Upper lobe of left lung (tissue), 6 donors: Measurements from ENCODE around the gene ZDHHC13. TPM values are rescaled to one million over a fixed set of nuclear protein-coding genes. Genes with fewer than 3 reads are reported as not detected.

Experiments used
- ATAC-seq, 2 donors: fragments of 200-7000 bp; cut with Tn5 transposase; one replicate each; pipeline ENCODE4 v1.9.1; 2022; ENCODE audit warnings: mild to moderate bottlenecking in 2 of 2, moderate library complexity in 2 of 2; ENCODE audit not compliant: low FRiP score in 2 of 2
- DNase-seq, 2 donors: peaks; one replicate each; pipeline ENCODE4 v3.0.0-alpha.2; 2019 to 2020
- H3K27ac ChIP-seq, 4 donors: fragments of 200-600 bp; sonication (generic); one replicate each; pipeline ENCODE4 v1.5.1; 2016 to 2019
- H3K27me3 ChIP-seq, 4 donors: fragments of 200-600 bp; sonication (generic); one replicate each; pipeline ENCODE4 v1.5.1; 2017 to 2019
- H3K36me3 ChIP-seq, 4 donors: fragments of 200-600 bp; sonication (generic); one replicate each; pipeline ENCODE4 v1.5.1; 2016 to 2019
- H3K4me1 ChIP-seq, 4 donors: fragments of 200-600 bp; sonication (generic); one replicate each; pipeline ENCODE4 v1.5.1; 2018 to 2019
- H3K4me3 ChIP-seq, 4 donors: fragments of 200-600 bp; sonication (generic); one replicate each; pipeline ENCODE4 v1.5.1; 2017 to 2019; ENCODE audit warnings: mild to moderate bottlenecking in 2 of 4, moderate library complexity in 1 of 4
- H3K9me3 ChIP-seq, 4 donors: fragments of 200-600 bp; sonication (generic); one replicate each; pipeline ENCODE4 v1.5.1; 2018 to 2019
- CTCF ChIP-seq, 6 experiments: fragments of 450-650 bp in 4 of 6; fragments of 200-600 bp in 2 of 6; sonication (generic) in 2 of 6; IDR thresholded peaks; one replicate each; pipeline ENCODE4 v1.5.1; 2016 to 2019; ENCODE audit warnings: antibody characterized with exemption in 6 of 6
- EP300 ChIP-seq, 4 donors: sonication (generic); formaldehyde crosslinking; IDR thresholded peaks; one replicate each; pipeline ENCODE4 v1.5.1; 2017; ENCODE audit warnings: antibody characterized with exemption in 4 of 4, control low read depth in 2 of 4
- POLR2A ChIP-seq, 4 donors: fragments of 450-650 bp; IDR thresholded peaks; one replicate each; pipeline ENCODE4 v1.5.1; 2016 to 2017; ENCODE audit warnings: antibody characterized with exemption in 4 of 4, mild to moderate bottlenecking in 2 of 4
- POLR2AphosphoS5 ChIP-seq, 2 donors: sonication (generic); formaldehyde crosslinking; IDR thresholded peaks; one replicate each; pipeline ENCODE4 v1.5.1; 2017; ENCODE audit warnings: antibody characterized with exemption in 2 of 2
- WGBS, 2 donors: methylation state at CpG; one replicate each; pipeline ENCODE4 v1.1.5; 2017 to 2018; 5-methylcytosine and 5-hydroxymethylcytosine counted together
- total RNA-seq, 6 donors: library from RNA; depleted of rRNA in 4 of 6; stranded (reverse); fragments of >200 nt in 4 of 6; gene quantifications; one replicate each; pipeline versions ENCODE4 v1.1.0 to v1.2.1, GENCODE V29; 2016 to 2021
- donor health status: DM: no; HTN: no; CAD: no; lungs with moderate emphysema.
- donor health status: DM: no; HTN: yes; CAD: no; lungs with severe emphysema.

ZDHHC13 gene
- total RNA-seq, 6 donors from 2014 or later = 6.3 to 28.6 (median 11.1) TPM

- no peak overlapping the region for H3K27ac ChIP-seq
- H3K4me3 ChIP-seq = no peak overlapping the region
- peak in 1 of 2 donors; percentile 49 for ATAC-seq
- H3K27me3 ChIP-seq = no peaks in the 10 kb centered on the region
- H3K9me3 ChIP-seq = no peaks in the 10 kb centered on the region
- H3K4me1 ChIP-seq = peaks cover 0 to 3% (median 0%) of the 10 kb centered on the region in 4 donors
- no peak for TF ChIP-seq POLR2A (IDR thresholded peaks at IDR 0.05)
- no peaks in the 10 kb centered on the region for H3K36me3 ChIP-seq
- peak in 1 of 2 donors; percentile 67 for DNase-seq
- 69 to 79% methylated on average over 5 to 6 of the region's 6 CpGs for WGBS, 2 donors
These were observed 36.4 kb upstream of the ZDHHC13 start for GRCh38 chr11:19080579-19080993.

GRCh38 chr11:19083166-19083565 lies 33.8 kb upstream of the ZDHHC13 start:
- Histone ChIP-seq H3K4me1 (no peaks in the 10 kb centered on the region), H3K4me3 (no peak overlapping the region), H3K9me3 (no peaks in the 10 kb centered on the region), H3K27me3 (no peaks in the 10 kb centered on the region), H3K27ac (no peak overlapping the region), H3K36me3 (no peaks in the 10 kb centered on the region)
- no peak for ATAC-seq
- no peak for DNase-seq
- WGBS, 2 donors = 67 to 94% methylated on average over 1 of the region's 1 CpG
- no peak for TF ChIP-seq POLR2A (IDR thresholded peaks at IDR 0.05)
- no peak for TF ChIP-seq EP300 (IDR thresholded peaks at IDR 0.05)
- TF ChIP-seq POLR2AphosphoS5 (IDR thresholded peaks at IDR 0.05) = no peak
- no peak for TF ChIP-seq CTCF (IDR thresholded peaks at IDR 0.05)

GRCh38 chr11:19084661-19085315 lies 32.2 kb upstream of the ZDHHC13 start:
- no peaks in the 10 kb centered on the region for H3K36me3 ChIP-seq
- TF ChIP-seq EP300 (IDR thresholded peaks at IDR 0.05) = no peak
- H3K27ac ChIP-seq = no peak overlapping the region
- ATAC-seq (no peak), DNase-seq (no peak)
- no peak overlapping the region for H3K4me3 ChIP-seq
- WGBS, 2 donors = 80 to 85% methylated on average over 5 of the region's 5 CpGs
- H3K4me1 ChIP-seq = no peaks in the 10 kb centered on the region
- H3K9me3 ChIP-seq = no peaks in the 10 kb centered on the region
- H3K27me3 ChIP-seq = no peaks in the 10 kb centered on the region

- no peaks in the 10 kb centered on the region for H3K4me1 ChIP-seq
- no peaks in the 10 kb centered on the region for H3K36me3 ChIP-seq
- 77 to 88% methylated on average over 8 of the region's 8 CpGs for WGBS, 2 donors
- no peak overlapping the region for H3K4me3 ChIP-seq
- TF ChIP-seq POLR2A (IDR thresholded peaks at IDR 0.05) = no peak
- no peak for TF ChIP-seq EP300 (IDR thresholded peaks at IDR 0.05)
- no peak for TF ChIP-seq CTCF (IDR thresholded peaks at IDR 0.05)
- TF ChIP-seq POLR2AphosphoS5 (IDR thresholded peaks at IDR 0.05) = no peak
- no peak for DNase-seq
- H3K27me3 ChIP-seq = no peaks in the 10 kb centered on the region
- no peaks in the 10 kb centered on the region for H3K9me3 ChIP-seq
- no peak overlapping the region for H3K27ac ChIP-seq
- no peak for ATAC-seq
These were observed 29.3 kb upstream of the ZDHHC13 start for GRCh38 chr11:19087658-19088057.

GRCh38 chr11:19088791-19089190 lies 28.2 kb upstream of the ZDHHC13 start:
- 78 to 86% methylated on average over 4 of the region's 4 CpGs for WGBS, 2 donors
- Histone ChIP-seq H3K27ac (no peak overlapping the region), H3K36me3 (no peaks in the 10 kb centered on the region), H3K9me3 (no peaks in the 10 kb centered on the region), H3K27me3 (no peaks in the 10 kb centered on the region), H3K4me1 (no peaks in the 10 kb centered on the region), H3K4me3 (no peak overlapping the region)
- no peak for ATAC-seq
- TF ChIP-seq CTCF (IDR thresholded peaks at IDR 0.05) (no peak), EP300 (IDR thresholded peaks at IDR 0.05) (no peak)
- DNase-seq = no peak

GRCh38 chr11:19089421-19089820 lies 27.5 kb upstream of the ZDHHC13 start:
- WGBS, 2 donors = 93 to 95% methylated on average over 5 of the region's 5 CpGs
- no peak overlapping the region for H3K27ac ChIP-seq
- no peaks in the 10 kb centered on the region for H3K4me1 ChIP-seq
- ATAC-seq (peak in 1 of 2 donors; percentile 16), DNase-seq (peak in 1 of 2 donors; percentile 29)
- H3K4me3 ChIP-seq = no peak overlapping the region
- H3K36me3 ChIP-seq = no peaks in the 10 kb centered on the region
- H3K27me3 ChIP-seq = no peaks in the 10 kb centered on the region
- TF ChIP-seq CTCF (IDR thresholded peaks at IDR 0.05) = no peak
- no peak for TF ChIP-seq EP300 (IDR thresholded peaks at IDR 0.05)
- no peak for TF ChIP-seq POLR2AphosphoS5 (IDR thresholded peaks at IDR 0.05)
- no peak for TF ChIP-seq POLR2A (IDR thresholded peaks at IDR 0.05)
- no peaks in the 10 kb centered on the region for H3K9me3 ChIP-seq
